Body of pancreas (tissue), 4 donors: ENCODE measurements around the gene TOGARAM1.

ENCODE experiments used
- POLR2A ChIP-seq, 3 donors: fragments of 450-650 bp; IDR thresholded peaks; one replicate each; pipeline ENCODE4 v1.6.1; 2016; ENCODE audit warnings: antibody characterized with exemption in 3 of 3, mild to moderate bottlenecking in 2 of 3
- TF ChIP-seq, protein P1 (sequence below), 7 experiments: fragments of 450-650 bp in 4 of 7; fragments of 200-600 bp in 3 of 7; sonication (generic) in 3 of 7; IDR thresholded peaks; one replicate each; pipeline ENCODE4 v1.5.1; 2016 to 2019; ENCODE audit warnings: antibody characterized with exemption in 7 of 7

DNA sequence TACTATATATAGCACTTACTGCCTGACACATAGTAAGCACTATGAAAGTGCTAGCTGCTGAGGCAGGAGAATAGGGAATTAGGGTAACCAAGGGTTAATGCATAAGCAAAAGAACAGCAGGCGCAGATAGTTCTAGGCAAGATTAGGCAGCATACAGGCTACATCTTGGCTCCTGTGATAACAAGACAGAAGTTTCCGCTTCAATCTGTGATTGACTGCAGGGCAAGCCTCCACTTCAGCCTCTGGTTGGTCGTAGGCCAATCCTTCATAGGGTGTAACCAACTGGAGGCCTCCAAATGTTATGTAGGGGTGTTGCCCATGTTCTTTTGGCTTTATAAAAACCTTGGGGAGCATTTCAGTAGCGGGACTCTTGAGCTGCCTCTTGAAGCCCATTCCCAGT lies 47.1 kb upstream of the TOGARAM1 start:
- TF ChIP-seq POLR2A (IDR thresholded peaks at IDR 0.05) = no peak
- TF ChIP-seq, protein P1, sequence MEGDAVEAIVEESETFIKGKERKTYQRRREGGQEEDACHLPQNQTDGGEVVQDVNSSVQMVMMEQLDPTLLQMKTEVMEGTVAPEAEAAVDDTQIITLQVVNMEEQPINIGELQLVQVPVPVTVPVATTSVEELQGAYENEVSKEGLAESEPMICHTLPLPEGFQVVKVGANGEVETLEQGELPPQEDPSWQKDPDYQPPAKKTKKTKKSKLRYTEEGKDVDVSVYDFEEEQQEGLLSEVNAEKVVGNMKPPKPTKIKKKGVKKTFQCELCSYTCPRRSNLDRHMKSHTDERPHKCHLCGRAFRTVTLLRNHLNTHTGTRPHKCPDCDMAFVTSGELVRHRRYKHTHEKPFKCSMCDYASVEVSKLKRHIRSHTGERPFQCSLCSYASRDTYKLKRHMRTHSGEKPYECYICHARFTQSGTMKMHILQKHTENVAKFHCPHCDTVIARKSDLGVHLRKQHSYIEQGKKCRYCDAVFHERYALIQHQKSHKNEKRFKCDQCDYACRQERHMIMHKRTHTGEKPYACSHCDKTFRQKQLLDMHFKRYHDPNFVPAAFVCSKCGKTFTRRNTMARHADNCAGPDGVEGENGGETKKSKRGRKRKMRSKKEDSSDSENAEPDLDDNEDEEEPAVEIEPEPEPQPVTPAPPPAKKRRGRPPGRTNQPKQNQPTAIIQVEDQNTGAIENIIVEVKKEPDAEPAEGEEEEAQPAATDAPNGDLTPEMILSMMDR (IDR thresholded peaks at IDR 0.05) = no peak
